Activated CD8-positive, alpha-beta memory T cell treated with anti-CD3 and anti-CD28 coated beads, Interleukin-2, amount 50 U/mL, for 24 hours (primary cell): ENCODE results near the gene GRK5.

Source experiments
- DNase-seq: peaks from one replicate; pipeline ENCODE4 v3.0.0-alpha.2; 2020; ENCODE audit errors: extremely low read depth

Gene GRK5

DNA sequence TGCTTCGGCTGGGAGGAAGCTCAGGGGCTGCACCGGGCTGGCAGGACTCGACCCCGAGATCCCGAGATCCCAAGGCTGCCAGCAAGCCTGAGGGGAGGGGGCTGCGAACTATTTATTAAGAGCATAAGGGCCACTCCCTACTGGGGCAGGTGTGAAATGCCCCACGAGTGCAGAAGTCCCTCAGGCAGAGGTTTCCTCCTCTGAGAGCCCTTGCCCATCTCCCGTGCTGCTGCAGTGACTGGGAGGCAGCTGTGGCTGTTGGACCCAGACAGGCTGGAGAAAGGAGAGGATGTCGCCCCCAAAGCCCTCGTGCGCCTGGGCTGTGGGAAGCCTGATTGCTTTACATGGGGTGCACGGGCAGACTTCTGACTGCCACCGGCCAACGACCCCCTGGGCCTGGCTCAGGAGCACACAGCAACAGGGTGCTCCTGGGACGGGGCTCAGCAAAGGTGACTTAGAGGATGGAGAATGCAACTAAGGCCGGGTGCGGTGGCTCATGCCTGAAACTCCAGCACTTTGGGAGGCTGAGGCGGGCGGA lies 295.3 kb downstream of the GRK5 start:
- no peak for DNase-seq

- DNase-seq = no peak
Observed at GRCh38 chr10:119503821-119504220, 296.4 kb downstream of the GRK5 start.

DNA sequence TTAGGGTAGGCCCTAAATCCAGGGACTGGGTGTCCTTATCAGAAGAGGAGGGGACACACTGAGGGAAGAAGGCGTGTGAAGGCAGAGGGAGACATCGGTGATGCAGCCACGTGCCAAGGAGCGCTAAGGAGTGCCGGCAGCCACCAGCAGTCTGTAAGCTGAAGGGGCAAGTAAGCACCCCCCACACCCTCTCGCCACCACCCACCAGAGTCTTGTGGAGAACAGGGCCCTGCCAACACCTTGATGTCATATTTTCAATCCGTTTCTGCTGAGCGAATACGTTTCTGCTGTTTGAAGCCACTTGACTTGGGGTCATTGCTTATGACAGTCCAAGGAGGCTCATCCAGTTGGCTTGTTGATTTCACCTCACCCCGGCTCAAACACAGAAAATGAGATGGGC lies 297.3 kb downstream of the GRK5 start:
- DNase-seq = no peak

- no peak for DNase-seq
Observed at GRCh38 chr10:119505131-119505551, 297.8 kb downstream of the GRK5 start.
